Measurements from ENCODE around the gene ABHD15.

DNA sequence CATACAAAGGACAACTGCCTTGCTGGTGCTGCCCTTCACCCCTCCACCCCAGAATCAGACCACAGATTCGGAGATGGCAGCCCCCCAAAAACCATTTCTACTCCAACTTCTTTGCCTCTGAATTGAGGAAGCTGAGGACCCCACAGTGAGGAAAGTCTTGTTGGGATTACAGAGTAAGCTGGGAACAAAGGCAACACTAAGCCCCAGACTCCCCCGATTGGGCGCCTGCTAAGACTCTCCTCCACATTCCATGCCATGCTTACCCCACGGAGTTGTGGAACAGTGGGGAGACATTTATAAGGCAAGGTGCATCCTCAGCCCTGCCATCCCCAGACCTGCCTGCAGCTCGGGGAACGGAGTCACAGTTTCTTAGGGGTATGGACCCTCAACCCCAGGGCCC lies 20.8 kb upstream of the ABHD15 start:
- no peak for TF ChIP-seq FOXS1 (CRISPR knock-in tag; IDR thresholded peaks at IDR 0.05)
- TF ChIP-seq, protein P1, sequence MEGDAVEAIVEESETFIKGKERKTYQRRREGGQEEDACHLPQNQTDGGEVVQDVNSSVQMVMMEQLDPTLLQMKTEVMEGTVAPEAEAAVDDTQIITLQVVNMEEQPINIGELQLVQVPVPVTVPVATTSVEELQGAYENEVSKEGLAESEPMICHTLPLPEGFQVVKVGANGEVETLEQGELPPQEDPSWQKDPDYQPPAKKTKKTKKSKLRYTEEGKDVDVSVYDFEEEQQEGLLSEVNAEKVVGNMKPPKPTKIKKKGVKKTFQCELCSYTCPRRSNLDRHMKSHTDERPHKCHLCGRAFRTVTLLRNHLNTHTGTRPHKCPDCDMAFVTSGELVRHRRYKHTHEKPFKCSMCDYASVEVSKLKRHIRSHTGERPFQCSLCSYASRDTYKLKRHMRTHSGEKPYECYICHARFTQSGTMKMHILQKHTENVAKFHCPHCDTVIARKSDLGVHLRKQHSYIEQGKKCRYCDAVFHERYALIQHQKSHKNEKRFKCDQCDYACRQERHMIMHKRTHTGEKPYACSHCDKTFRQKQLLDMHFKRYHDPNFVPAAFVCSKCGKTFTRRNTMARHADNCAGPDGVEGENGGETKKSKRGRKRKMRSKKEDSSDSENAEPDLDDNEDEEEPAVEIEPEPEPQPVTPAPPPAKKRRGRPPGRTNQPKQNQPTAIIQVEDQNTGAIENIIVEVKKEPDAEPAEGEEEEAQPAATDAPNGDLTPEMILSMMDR (IDR thresholded peaks at IDR 0.05) = no peak
- TF ChIP-seq, protein P2, sequence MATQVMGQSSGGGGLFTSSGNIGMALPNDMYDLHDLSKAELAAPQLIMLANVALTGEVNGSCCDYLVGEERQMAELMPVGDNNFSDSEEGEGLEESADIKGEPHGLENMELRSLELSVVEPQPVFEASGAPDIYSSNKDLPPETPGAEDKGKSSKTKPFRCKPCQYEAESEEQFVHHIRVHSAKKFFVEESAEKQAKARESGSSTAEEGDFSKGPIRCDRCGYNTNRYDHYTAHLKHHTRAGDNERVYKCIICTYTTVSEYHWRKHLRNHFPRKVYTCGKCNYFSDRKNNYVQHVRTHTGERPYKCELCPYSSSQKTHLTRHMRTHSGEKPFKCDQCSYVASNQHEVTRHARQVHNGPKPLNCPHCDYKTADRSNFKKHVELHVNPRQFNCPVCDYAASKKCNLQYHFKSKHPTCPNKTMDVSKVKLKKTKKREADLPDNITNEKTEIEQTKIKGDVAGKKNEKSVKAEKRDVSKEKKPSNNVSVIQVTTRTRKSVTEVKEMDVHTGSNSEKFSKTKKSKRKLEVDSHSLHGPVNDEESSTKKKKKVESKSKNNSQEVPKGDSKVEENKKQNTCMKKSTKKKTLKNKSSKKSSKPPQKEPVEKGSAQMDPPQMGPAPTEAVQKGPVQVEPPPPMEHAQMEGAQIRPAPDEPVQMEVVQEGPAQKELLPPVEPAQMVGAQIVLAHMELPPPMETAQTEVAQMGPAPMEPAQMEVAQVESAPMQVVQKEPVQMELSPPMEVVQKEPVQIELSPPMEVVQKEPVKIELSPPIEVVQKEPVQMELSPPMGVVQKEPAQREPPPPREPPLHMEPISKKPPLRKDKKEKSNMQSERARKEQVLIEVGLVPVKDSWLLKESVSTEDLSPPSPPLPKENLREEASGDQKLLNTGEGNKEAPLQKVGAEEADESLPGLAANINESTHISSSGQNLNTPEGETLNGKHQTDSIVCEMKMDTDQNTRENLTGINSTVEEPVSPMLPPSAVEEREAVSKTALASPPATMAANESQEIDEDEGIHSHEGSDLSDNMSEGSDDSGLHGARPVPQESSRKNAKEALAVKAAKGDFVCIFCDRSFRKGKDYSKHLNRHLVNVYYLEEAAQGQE (IDR thresholded peaks at IDR 0.05) = no peak
- no peak for TF ChIP-seq NFE2L2 (conservative IDR thresholded peaks at IDR 0.05; ENCODE audit: low read length)
- no peak for TF ChIP-seq RAD21 (conservative IDR thresholded peaks at IDR 0.05 in 1 of 2, IDR thresholded peaks at IDR 0.05 in 1 of 2)
- TF ChIP-seq JUNB (IDR thresholded peaks at IDR 0.05) = no peak
- no peak for TF ChIP-seq CHD4 (IDR thresholded peaks at IDR 0.05; ENCODE audit: borderline replicate concordance)
- TF ChIP-seq POLR2A (IDR thresholded peaks at IDR 0.05; ENCODE audit: low read length) = no peak

Data from A549 (cell line).